HG03095 (cell line): Measurements from ENCODE around the gene GMCL2.

ENCODE experiments used
- ATAC-seq: cut with Tn5 transposase; IDR thresholded peaks from one replicate; pipeline ENCODE4 v1.9.1; 2021; ENCODE audit warnings: moderate library complexity; ENCODE audit not compliant: unreplicated experiment

GMCL2 gene

GRCh38 chr5:178191661-178192060, 4.5 kb upstream of the GMCL2 start:
- ATAC-seq = no peak

- no peak for ATAC-seq
Measured at GRCh38 chr5:178189433-178189832, 2.3 kb upstream of the GMCL2 start.

GRCh38 chr5:178186427-178186826, 744 bp downstream of the GMCL2 start:
- ATAC-seq = no peak

GRCh38 chr5:178182158-178182876, 4.9 kb downstream of the GMCL2 start:
- ATAC-seq = no peak

- ATAC-seq = no peak
Measured at GRCh38 chr5:178180141-178180863, 6.9 kb downstream of the GMCL2 start.

- no peak for ATAC-seq
Measured at GRCh38 chr5:178177569-178177968, 9.6 kb downstream of the GMCL2 start.

GRCh38 chr5:178176791-178177190, 10.4 kb downstream of the GMCL2 start:
- ATAC-seq = no peak

- ATAC-seq = no peak
Measured at GRCh38 chr5:178174456-178174855, 12.7 kb downstream of the GMCL2 start.

GRCh38 chr5:178170455-178170854, 16.7 kb downstream of the GMCL2 start:
- ATAC-seq = no peak

GRCh38 chr5:178165581-178165980, 21.6 kb downstream of the GMCL2 start:
- no peak for ATAC-seq

GRCh38 chr5:178163772-178164735, 23.1 kb downstream of the GMCL2 start:
- peak; percentile 94 for ATAC-seq

- ATAC-seq = no peak
Measured at GRCh38 chr5:178162481-178162880, 24.7 kb downstream of the GMCL2 start.

- no peak for ATAC-seq
Measured at GRCh38 chr5:178160176-178160575, 27.0 kb downstream of the GMCL2 start.

- ATAC-seq = no peak
Measured at GRCh38 chr5:178155065-178155464, 32.1 kb downstream of the GMCL2 start.

GRCh38 chr5:178153530-178154340, 33.4 kb downstream of the GMCL2 start, which contains the start of gene NHP2:
NHP2 (minus strand) TSS chr5:178153885; CDS start chr5:178153817, 68 bp downstream.
- ATAC-seq = peak; percentile 98

GRCh38 chr5:178152491-178153444, 34.4 kb downstream of the GMCL2 start:
- no peak for ATAC-seq

GRCh38 chr5:178150977-178151734, 36.0 kb downstream of the GMCL2 start:
- no peak for ATAC-seq

- ATAC-seq = no peak
Measured at GRCh38 chr5:178149199-178149932, 37.8 kb downstream of the GMCL2 start.
